Thoracic aorta (tissue), 2 donors: ENCODE data around the gene BCAS3. TPM values are rescaled to one million over a fixed set of nuclear protein-coding genes. Genes with fewer than 3 reads are reported as not detected.
"Not testable (repeated sequence)": the region's sequence is repeated elsewhere in the genome, so short reads cannot be mapped to it uniquely, and the experiment has no call there.

Source experiments
- ATAC-seq: fragments of 150-250 bp; one replicate; pipeline ENCODE4 v1.8.0; 2017; ENCODE audit warnings: low read depth; ENCODE audit not compliant: insufficient number of reproducible peaks, low FRiP score
- DNase-seq: peaks from one replicate; pipeline ENCODE4 v3.0.0-alpha.2; 2020; ENCODE audit warnings: low spot score
- H3K27ac ChIP-seq, 2 donors: fragments of 200-600 bp; sonication (generic); 1 replicate in 1 of 2; 2 replicates in 1 of 2; pipeline ENCODE4 v1.5.1; 2016; ENCODE audit warnings: mild to moderate bottlenecking in 2 of 2, moderate library complexity in 2 of 2
- H3K27me3 ChIP-seq: fragments of 200-600 bp; sonication (generic); replicated peaks from 2 replicates; pipeline ENCODE4 v1.6.0; 2016; ENCODE audit warnings: mild to moderate bottlenecking; ENCODE audit not compliant: insufficient read depth
- H3K36me3 ChIP-seq: fragments of 200-600 bp; sonication (generic); one replicate; pipeline ENCODE4 v1.5.1; 2016
- H3K4me1 ChIP-seq, 2 donors: fragments of 200-600 bp; sonication (generic); 1 replicate in 1 of 2; 2 replicates in 1 of 2; pipeline versions ENCODE4 v1.5.1 to v1.6.0; 2016; ENCODE audit warnings: low read depth in 2 of 2, mild to moderate bottlenecking in 1 of 2; ENCODE audit not compliant: control insufficient read depth in 1 of 2
- H3K4me3 ChIP-seq: fragments of 200-600 bp; sonication (generic); 2 replicates; pipeline ENCODE4 v1.5.1; 2016; ENCODE audit warnings: mild to moderate bottlenecking
- H3K9me3 ChIP-seq: fragments of 200-600 bp; sonication (generic); 2 replicates; pipeline ENCODE4 v1.5.1; 2016
- total RNA-seq, 2 donors: library from RNA; depleted of rRNA; stranded (reverse); fragments of >200 nt; gene quantifications; one replicate each; pipeline versions ENCODE4 v1.1.0 to v1.2.3, GENCODE V29; 2016
- TF ChIP-seq, protein P1 (sequence below): fragments of 200-600 bp; sonication (generic); IDR thresholded peaks from one replicate; pipeline ENCODE4 v1.5.1; 2019; ENCODE audit warnings: antibody characterized with exemption

BCAS3 gene
- total RNA-seq, 2 donors from 2014 or later, result 35.1 to 69.3 TPM

- Histone ChIP-seq H3K4me3 (no peak overlapping the region), H3K27ac (no peak overlapping the region), H3K9me3 (no peaks in the 10 kb centered on the region), H3K36me3 (no peaks in the 10 kb centered on the region), H3K27me3 (no peaks in the 10 kb centered on the region), H3K4me1 (no peaks in the 10 kb centered on the region)
- ATAC-seq, result no peak
- TF ChIP-seq, protein P1, sequence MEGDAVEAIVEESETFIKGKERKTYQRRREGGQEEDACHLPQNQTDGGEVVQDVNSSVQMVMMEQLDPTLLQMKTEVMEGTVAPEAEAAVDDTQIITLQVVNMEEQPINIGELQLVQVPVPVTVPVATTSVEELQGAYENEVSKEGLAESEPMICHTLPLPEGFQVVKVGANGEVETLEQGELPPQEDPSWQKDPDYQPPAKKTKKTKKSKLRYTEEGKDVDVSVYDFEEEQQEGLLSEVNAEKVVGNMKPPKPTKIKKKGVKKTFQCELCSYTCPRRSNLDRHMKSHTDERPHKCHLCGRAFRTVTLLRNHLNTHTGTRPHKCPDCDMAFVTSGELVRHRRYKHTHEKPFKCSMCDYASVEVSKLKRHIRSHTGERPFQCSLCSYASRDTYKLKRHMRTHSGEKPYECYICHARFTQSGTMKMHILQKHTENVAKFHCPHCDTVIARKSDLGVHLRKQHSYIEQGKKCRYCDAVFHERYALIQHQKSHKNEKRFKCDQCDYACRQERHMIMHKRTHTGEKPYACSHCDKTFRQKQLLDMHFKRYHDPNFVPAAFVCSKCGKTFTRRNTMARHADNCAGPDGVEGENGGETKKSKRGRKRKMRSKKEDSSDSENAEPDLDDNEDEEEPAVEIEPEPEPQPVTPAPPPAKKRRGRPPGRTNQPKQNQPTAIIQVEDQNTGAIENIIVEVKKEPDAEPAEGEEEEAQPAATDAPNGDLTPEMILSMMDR, result no peak
- DNase-seq, result no peak
These were observed 74.2 kb downstream of the BCAS3 start for GRCh38 chr17:60751884-60752283.

DNA sequence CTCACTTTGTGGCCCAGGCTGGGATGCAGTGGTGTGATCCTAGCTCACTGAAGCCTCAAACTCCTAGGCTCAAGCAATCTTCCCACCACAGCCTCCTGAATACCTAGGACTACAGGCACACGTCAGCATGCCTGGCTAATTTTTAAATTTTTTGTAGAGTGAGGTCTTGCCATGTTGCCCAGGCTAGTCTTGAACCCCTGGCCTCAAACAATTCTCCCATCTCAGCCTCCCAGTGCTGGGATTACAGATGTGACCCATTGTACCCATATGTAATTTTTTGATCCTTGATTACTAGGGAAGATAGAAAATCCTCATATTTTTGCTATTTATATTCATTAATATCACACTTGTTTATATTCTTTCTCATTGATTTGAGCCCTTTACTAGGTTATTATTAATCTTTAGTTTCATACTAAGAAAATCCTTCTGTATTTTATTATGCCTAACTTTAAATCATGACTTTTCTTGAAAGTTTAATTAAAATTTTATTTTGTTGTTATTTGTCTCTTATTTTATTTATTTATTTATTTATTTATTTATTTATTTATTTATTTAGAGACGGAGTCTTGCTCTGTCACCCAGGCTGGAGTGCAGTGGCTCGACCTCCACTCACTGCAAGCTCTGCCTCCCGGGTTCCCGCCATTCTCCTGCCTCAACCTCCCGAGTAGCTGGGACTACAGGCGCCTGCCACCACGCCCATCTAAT lies 75.4 kb downstream of the BCAS3 start:
- TF ChIP-seq, protein P1, result no peak
- ATAC-seq, result no peak
- no peaks in the 10 kb centered on the region for H3K9me3 ChIP-seq

DNA sequence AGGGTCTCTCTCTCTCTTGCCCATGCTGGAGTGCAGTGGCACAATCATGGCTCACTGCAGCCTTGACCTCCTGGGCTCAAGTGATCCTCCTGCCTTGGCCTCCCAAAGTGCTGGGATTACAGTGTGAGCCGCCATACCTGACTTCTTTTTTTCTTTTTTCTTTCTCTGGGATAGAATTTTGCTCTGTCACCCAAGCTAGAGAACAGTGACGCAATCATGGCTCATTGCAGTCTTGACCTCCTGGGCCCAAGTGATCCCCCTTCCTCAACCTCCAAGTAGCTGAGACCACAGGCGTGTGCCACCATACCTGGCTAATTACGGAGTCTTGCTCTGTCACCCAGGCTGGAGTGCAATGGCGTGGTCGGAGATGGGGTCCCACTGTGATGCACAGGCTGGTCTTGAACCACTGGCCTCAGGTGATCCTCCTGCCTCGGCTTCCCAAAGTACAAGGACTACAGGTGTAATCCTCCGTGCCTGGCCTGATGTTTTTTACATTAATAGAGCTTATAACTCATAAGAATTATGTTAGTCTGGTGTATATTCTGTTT lies 76.5 kb downstream of the BCAS3 start:
- H3K36me3 ChIP-seq, result no peaks in the 10 kb centered on the region
- DNase-seq, result no peak
- no peak overlapping the region for H3K27ac ChIP-seq
- H3K9me3 ChIP-seq, result no peaks in the 10 kb centered on the region
- H3K4me1 ChIP-seq, result no peaks in the 10 kb centered on the region
- no peak overlapping the region for H3K4me3 ChIP-seq
- TF ChIP-seq, protein P1, result no peak
- no peaks in the 10 kb centered on the region for H3K27me3 ChIP-seq
- no peak for ATAC-seq

More for the DNA sequence above, 75.4 kb downstream of the BCAS3 start:
- DNase-seq, result no peak
- Histone ChIP-seq H3K4me3 (no peak overlapping the region), H3K4me1 (no peaks in the 10 kb centered on the region), H3K36me3 (no peaks in the 10 kb centered on the region), H3K27me3 (no peaks in the 10 kb centered on the region), H3K27ac (no peak overlapping the region)

DNA sequence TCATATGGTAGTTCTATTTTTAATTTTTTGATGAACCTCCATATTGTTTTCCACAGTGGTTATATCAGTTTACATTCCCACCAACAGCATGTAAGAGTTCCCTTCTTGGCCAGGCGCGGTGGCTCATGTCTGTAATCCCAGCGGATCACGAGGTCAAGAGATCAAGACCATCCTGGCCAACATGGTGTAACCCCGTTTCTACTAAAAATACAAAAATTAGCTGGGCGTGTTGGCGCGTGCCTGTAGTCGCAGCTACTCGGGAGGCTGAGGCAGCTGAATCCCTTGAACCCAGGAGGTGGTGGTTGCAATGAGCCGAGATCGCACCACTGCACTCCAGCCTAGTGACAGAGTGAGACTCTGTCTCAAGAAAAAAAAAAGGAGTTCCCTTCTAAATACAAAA lies 79.1 kb downstream of the BCAS3 start:
- H3K27ac ChIP-seq, H3K4me3 ChIP-seq, H3K9me3 ChIP-seq, H3K36me3 ChIP-seq, ATAC-seq, H3K4me1 ChIP-seq, H3K27me3 ChIP-seq, DNase-seq: not testable (repeated sequence)

DNA sequence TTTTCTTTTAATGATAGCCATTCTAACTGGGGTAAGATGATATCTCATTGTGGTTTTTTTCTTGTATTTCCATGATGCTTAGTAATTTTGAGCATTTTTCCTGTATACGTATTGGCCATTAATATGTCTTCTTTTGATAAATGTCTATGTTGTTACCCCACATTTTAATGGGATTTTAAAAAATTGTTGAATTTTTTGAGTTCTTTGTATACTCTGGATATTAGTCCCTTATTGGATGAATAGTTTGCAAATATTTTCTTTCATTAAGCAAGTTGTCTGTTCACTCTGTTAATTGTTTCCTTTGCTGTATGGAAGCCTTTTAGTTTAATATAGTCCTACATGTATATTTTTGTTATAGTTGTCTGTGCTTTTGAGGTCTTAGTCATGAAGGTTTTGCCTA lies 79.8 kb downstream of the BCAS3 start:
- Histone ChIP-seq H3K4me1 (no peaks in the 10 kb centered on the region), H3K27ac (no peak overlapping the region), H3K36me3 (no peaks in the 10 kb centered on the region), H3K9me3 (peaks cover 4% of the 10 kb centered on the region), H3K4me3 (no peak overlapping the region), H3K27me3 (no peaks in the 10 kb centered on the region)
- DNase-seq, result no peak
- no peak for ATAC-seq
- TF ChIP-seq, protein P1, result no peak

DNA sequence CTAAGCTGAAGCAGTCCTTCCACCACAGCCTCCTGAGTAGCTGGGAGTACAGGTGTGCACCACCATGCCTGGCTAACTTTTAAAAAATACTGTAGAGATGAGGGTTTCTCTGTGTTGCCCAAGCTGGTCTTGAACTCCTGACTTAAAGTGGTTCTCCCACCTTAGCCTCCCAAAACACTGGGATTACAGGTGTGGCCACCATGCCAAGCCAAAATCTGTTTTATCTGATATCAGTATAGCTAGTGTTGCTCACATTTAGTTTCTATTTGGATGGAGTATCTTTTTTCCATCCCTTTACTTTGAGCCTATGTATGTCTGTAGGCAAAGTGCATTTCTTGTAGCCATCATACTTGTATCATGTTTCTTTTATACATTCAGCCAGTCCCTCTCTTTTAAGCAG lies 82.1 kb downstream of the BCAS3 start:
- Histone ChIP-seq H3K4me3 (no peak overlapping the region), H3K27me3 (no peaks in the 10 kb centered on the region), H3K4me1 (no peaks in the 10 kb centered on the region), H3K27ac (no peak overlapping the region), H3K9me3 (peaks cover 4% of the 10 kb centered on the region), H3K36me3 (no peaks in the 10 kb centered on the region)
- TF ChIP-seq, protein P1, result no peak
- DNase-seq (no peak), ATAC-seq (no peak)

- H3K36me3 ChIP-seq, H3K4me1 ChIP-seq, H3K27me3 ChIP-seq, H3K9me3 ChIP-seq, H3K27ac ChIP-seq, ATAC-seq, H3K4me3 ChIP-seq, DNase-seq: not testable (repeated sequence)
These were observed 83.7 kb downstream of the BCAS3 start for GRCh38 chr17:60761301-60761700.
